Measurements from ENCODE around the gene FRZB.

- TF ChIP-seq POLR2A (IDR thresholded peaks at IDR 0.05) = no peak
- TF ChIP-seq CTCF (IDR thresholded peaks at IDR 0.05) = no peak
Observed at GRCh38 chr2:182907081-182907830, 40.8 kb upstream of the FRZB start.

Measured in esophagus squamous epithelium (tissue), 4 donors.